Right lobe of liver (tissue), 6 donors: ENCODE results near the gene WDR27. TPM values are rescaled to one million over a fixed set of nuclear protein-coding genes. Genes with fewer than 3 reads are reported as not detected.
A peak's percentile ranks its signal among the peaks of the same experiment; 100 is the strongest.

Source experiments
- ATAC-seq, 4 donors: fragments of 200-7000 bp; cut with Tn5 transposase; one replicate each; pipeline ENCODE4 v1.9.1; 2020; ENCODE audit warnings: mild to moderate bottlenecking in 4 of 4, moderate library complexity in 4 of 4
- DNase-seq, 3 donors: peaks; one replicate each; pipeline ENCODE4 v3.0.0-alpha.2; 2020
- H3K27ac ChIP-seq, 3 donors: fragments of 200-600 bp; one replicate each; pipeline ENCODE4 v1.8.0; 2022
- H3K27me3 ChIP-seq, 2 donors: fragments of 200-600 bp; one replicate each; pipeline ENCODE4 v1.8.0; 2022
- H3K36me3 ChIP-seq, 4 donors: fragments of 200-600 bp; sonication (generic) in 1 of 4; one replicate each; pipeline versions ENCODE4 v1.5.1 to v1.8.0; 2017 to 2022; ENCODE audit warnings: control low read depth in 1 of 4
- H3K4me1 ChIP-seq, 4 donors: fragments of 200-600 bp; sonication (generic) in 1 of 4; one replicate each; pipeline versions ENCODE4 v1.5.1 to v1.8.0; 2017 to 2022; ENCODE audit warnings: control low read depth in 1 of 4
- H3K4me3 ChIP-seq, 3 donors: fragments of 200-600 bp; one replicate each; pipeline ENCODE4 v1.8.0; 2022
- H3K9me3 ChIP-seq, 4 donors: fragments of 200-600 bp; sonication (generic) in 1 of 4; one replicate each; pipeline versions ENCODE4 v1.5.1 to v1.8.0; 2017 to 2022; ENCODE audit warnings: control low read depth in 1 of 4
- CTCF ChIP-seq, 4 donors: fragments of 200-600 bp in 3 of 4; fragments of 450-650 bp in 1 of 4; IDR thresholded peaks; one replicate each; pipeline versions ENCODE4 v1.5.1 to v1.8.0; 2016 to 2022; ENCODE audit warnings: antibody characterized with exemption in 4 of 4, mild to moderate bottlenecking in 2 of 4
- POLR2A ChIP-seq: fragments of 450-650 bp; IDR thresholded peaks from one replicate; pipeline ENCODE4 v1.6.1; 2017; ENCODE audit warnings: antibody characterized with exemption, mild to moderate bottlenecking
- WGBS: methylation state at CpG from one replicate; pipeline ENCODE4 v1.1.6; 2018; ENCODE audit warnings: low coverage, low lambda C conversion rate; ENCODE audit not compliant: insufficient coverage; ENCODE audit errors: missing lambda C conversion rate; 5-methylcytosine and 5-hydroxymethylcytosine counted together
- intact Hi-C, 2 donors: fragments of 100-400 bp; cut with DNase I; formaldehyde crosslinking; loops; one replicate each; pipeline versions ENCODE4 v1.11.2 to v1.14.1; 2022
- long read RNA-seq: library from polyadenylated mRNA; unstranded; transcript quantifications from one replicate; pipeline ENCODE4 v2.0.0, GENCODE V29; 2019
- total RNA-seq, 6 experiments: library from RNA; depleted of rRNA in 2 of 6; stranded (reverse); fragments of >200 nt in 2 of 6; fragmentation: NEBNext Ultra II Directional in 3 of 6; extraction: Animal tissue kit (Norgen Biotek cat#: 25700) in 3 of 6; gene quantifications; one replicate each; pipeline versions ENCODE4 v1.1.0 to v1.2.4, GENCODE V29; 2016 to 2023
- donor health status: DM: no; HTN: yes; CAD: no.
- donor health status: DM: no; HTN: no; CAD: no.
- donor health status: DM: no; HTN: no; CAD: no.
- donor health status: DM: no; HTN: yes; CAD: no.
- donor health status: DM: no; HTN: yes; CAD: no.

Gene WDR27
- 10 to 100 TPM in 5 of 6 experiments, 1 to 10 TPM in 1; 8.2 to 26.8 (median 12.7) TPM for total RNA-seq
- long read RNA-seq: 0 reads

- H3K9me3 ChIP-seq: no peaks in the 10 kb centered on the region
- peak within 1 kb of the TSS; percentile 70 to 95 (median 89) for H3K4me3 ChIP-seq
- intact Hi-C loops: no loop called here
- peaks cover 0 to 24% (median 12%) of the 10 kb centered on the region in 4 donors for H3K4me1 ChIP-seq
- H3K27me3 ChIP-seq: no peaks in the 10 kb centered on the region
- DNase-seq (peak; percentile 98), ATAC-seq (peak; percentile 95 to 97 (median 96))
- TF ChIP-seq CTCF (IDR thresholded peaks at IDR 0.05) (peak in 1 of 4 donors; percentile 9), POLR2A (peak; percentile 97)
- H3K36me3 ChIP-seq: no peaks in the 10 kb centered on the region
- H3K27ac ChIP-seq: peak within 1 kb of the TSS; percentile 68 to 90 (median 79)
- whole genome bisulfite sequencing: 3% methylated on average over 7 of the region's 92 CpGs
Measured at GRCh38 chr6:169701954-169702839, at the start of gene WDR27, which contains the start of gene C6orf120. TSS of gene WDR27 (minus strand) at chr6:169702029. CDS start at chr6:169689005, 13,024 bp downstream. TSS of gene C6orf120 (plus strand) at chr6:169702126. CDS start at chr6:169702460, 334 bp downstream.

DNA sequence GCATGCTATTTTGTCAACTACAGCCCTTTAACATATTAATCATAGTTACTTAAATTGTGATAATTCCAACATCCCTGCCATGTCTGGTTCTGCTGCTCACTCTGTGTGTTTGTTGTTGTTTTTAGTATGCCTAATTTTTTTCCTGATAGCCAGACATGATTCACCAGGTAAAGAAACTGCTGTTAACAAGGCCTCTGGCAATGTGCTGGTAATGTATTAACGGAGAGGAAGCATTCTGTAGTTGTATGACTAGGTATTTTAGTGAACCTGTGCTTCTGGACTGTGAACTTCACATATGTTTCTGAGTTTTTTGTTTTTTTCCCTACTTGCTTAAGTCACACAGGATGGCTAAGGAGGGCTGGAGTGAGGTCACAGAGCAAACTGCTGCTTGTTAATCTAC lies 44.7 kb upstream of the WDR27 start:
- ATAC-seq (no peak), DNase-seq (no peak)
- Histone ChIP-seq H3K27me3 (no peaks in the 10 kb centered on the region), H3K36me3 (no peaks in the 10 kb centered on the region), H3K27ac (no peak overlapping the region), H3K4me3 (no peak overlapping the region), H3K9me3 (no peaks in the 10 kb centered on the region), H3K4me1 (peaks cover 0 to 9% (median 3%) of the 10 kb centered on the region in 4 donors)
- WGBS: 100% methylated on average over 1 of the region's 1 CpG
- intact Hi-C loops: no loop called here
- TF ChIP-seq POLR2A (no peak), CTCF (IDR thresholded peaks at IDR 0.05) (no peak)

DNA sequence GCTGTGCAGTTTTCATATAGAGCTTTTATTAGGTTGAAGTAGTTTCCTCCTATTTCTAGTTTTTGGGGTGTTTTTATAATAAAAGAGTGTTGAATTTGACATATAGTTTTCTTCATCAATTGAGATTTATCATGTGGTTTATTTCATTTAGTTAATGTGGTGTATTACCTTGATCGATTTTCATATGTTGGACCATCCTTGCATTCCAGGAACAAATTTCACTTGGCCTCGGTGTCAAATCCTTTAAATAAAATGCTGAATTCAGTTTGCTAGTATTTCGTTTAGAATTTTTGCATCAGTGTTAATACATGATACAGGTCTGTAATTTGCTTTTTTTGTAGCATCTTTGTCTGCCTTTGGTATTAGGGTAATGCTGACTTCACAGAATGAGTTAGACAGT lies 43.6 kb upstream of the WDR27 start:
- intact Hi-C loops: no loop called here
- 72% methylated on average over 3 of the region's 3 CpGs for WGBS
- no peak for ATAC-seq
- no peak for DNase-seq
- Histone ChIP-seq H3K4me1 (peaks cover 0 to 7% (median 2%) of the 10 kb centered on the region in 4 donors), H3K27me3 (no peaks in the 10 kb centered on the region), H3K9me3 (no peaks in the 10 kb centered on the region), H3K4me3 (no peak overlapping the region), H3K36me3 (no peaks in the 10 kb centered on the region), H3K27ac (no peak overlapping the region)
- no peak for TF ChIP-seq POLR2A
- TF ChIP-seq CTCF (IDR thresholded peaks at IDR 0.05): no peak

DNA sequence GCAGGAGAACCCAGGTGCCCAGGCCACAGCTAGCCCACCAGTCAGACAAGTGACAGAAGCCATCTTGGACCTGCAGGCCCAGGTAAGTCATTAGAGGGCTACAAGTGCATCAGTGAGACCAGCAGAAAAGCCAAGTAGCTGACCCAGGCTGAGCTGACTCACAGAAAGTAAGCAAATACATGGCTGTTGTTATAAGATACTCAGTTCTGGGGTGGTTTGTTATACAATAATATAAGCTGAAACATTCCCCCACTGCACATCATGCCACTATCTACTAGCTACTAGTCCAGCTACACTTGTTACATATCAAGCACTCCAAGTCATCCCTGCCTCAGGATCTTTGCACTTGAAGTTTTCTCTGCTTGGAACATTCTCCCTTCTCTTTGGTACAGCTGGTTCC lies 39.5 kb upstream of the WDR27 start:
- no peaks in the 10 kb centered on the region for H3K36me3 ChIP-seq
- no peak for ATAC-seq
- H3K9me3 ChIP-seq: no peaks in the 10 kb centered on the region
- H3K27me3 ChIP-seq: no peaks in the 10 kb centered on the region
- no peak overlapping the region for H3K27ac ChIP-seq
- no peak for DNase-seq
- intact Hi-C loops: no loop called here
- TF ChIP-seq POLR2A: no peak
- TF ChIP-seq CTCF (IDR thresholded peaks at IDR 0.05): no peak
- no peak overlapping the region for H3K4me3 ChIP-seq
- H3K4me1 ChIP-seq: no peaks in the 10 kb centered on the region
